Kidney epithelial cell (primary cell): ENCODE data around the gene RPL10. TPM values are rescaled to one million over a fixed set of nuclear protein-coding genes. Genes with fewer than 3 reads are reported as not detected.

Source experiments
- DNase-seq: peaks from one replicate; pipeline ENCODE4 v3.0.0-alpha.2; 2010; ENCODE audit warnings: low read depth
- H3K27me3 ChIP-seq: 2 replicates; pipeline ENCODE4 v1.6.0; 2011; ENCODE audit warnings: low read length; ENCODE audit not compliant: control insufficient read depth, insufficient read depth
- H3K36me3 ChIP-seq: 2 replicates; pipeline ENCODE4 v1.5.1; 2011; ENCODE audit warnings: low read length; ENCODE audit not compliant: control insufficient read depth, insufficient read depth
- H3K4me3 ChIP-seq: 2 replicates; pipeline ENCODE4 v1.5.1; 2011; ENCODE audit warnings: low read depth, mild to moderate bottlenecking, control low read depth, low read length
- total RNA-seq: library from RNA; depleted of rRNA; stranded (reverse); fragments of >200 nt; gene quantifications from 2 replicates; pipeline ENCODE4 v1.2.3, GENCODE V29; 2015
- TF ChIP-seq, protein P1 (sequence below): IDR thresholded peaks from 2 replicates; pipeline ENCODE4 v1.5.1; 2011; ENCODE audit warnings: mild to moderate bottlenecking, moderate library complexity, low read length, control low read depth, inconsistent platforms; ENCODE audit not compliant: insufficient read depth, poor library complexity, severe bottlenecking

Gene RPL10
- total RNA-seq, 1 donor from 2014 or later = 8,307 TPM

DNA sequence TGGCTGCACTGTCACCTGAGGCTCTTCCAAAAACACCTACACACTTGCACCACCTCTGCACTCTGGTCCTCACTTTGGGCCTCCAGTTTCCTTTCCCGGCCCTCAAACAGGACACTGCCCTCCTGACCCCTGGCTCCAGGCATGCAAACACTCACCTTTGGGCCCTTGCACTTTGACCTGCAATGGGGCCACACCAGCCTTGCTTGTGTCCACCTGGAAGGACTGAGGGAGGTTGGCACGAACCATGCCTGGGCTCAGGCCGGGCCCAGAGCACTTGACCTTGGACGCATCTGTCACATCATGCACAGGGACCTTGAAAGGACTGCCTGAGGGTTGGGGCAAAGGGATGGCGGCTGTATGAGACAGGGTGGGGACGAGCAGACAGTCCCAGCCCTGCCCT is 39.3 kb upstream of the RPL10 start:
- no peak for DNase-seq
- Histone ChIP-seq H3K4me3 (no peak overlapping the region), H3K36me3 (peaks cover 2% of the 10 kb centered on the region), H3K27me3 (no peaks in the 10 kb centered on the region)
- TF ChIP-seq, protein P1, sequence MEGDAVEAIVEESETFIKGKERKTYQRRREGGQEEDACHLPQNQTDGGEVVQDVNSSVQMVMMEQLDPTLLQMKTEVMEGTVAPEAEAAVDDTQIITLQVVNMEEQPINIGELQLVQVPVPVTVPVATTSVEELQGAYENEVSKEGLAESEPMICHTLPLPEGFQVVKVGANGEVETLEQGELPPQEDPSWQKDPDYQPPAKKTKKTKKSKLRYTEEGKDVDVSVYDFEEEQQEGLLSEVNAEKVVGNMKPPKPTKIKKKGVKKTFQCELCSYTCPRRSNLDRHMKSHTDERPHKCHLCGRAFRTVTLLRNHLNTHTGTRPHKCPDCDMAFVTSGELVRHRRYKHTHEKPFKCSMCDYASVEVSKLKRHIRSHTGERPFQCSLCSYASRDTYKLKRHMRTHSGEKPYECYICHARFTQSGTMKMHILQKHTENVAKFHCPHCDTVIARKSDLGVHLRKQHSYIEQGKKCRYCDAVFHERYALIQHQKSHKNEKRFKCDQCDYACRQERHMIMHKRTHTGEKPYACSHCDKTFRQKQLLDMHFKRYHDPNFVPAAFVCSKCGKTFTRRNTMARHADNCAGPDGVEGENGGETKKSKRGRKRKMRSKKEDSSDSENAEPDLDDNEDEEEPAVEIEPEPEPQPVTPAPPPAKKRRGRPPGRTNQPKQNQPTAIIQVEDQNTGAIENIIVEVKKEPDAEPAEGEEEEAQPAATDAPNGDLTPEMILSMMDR = no peak

DNA sequence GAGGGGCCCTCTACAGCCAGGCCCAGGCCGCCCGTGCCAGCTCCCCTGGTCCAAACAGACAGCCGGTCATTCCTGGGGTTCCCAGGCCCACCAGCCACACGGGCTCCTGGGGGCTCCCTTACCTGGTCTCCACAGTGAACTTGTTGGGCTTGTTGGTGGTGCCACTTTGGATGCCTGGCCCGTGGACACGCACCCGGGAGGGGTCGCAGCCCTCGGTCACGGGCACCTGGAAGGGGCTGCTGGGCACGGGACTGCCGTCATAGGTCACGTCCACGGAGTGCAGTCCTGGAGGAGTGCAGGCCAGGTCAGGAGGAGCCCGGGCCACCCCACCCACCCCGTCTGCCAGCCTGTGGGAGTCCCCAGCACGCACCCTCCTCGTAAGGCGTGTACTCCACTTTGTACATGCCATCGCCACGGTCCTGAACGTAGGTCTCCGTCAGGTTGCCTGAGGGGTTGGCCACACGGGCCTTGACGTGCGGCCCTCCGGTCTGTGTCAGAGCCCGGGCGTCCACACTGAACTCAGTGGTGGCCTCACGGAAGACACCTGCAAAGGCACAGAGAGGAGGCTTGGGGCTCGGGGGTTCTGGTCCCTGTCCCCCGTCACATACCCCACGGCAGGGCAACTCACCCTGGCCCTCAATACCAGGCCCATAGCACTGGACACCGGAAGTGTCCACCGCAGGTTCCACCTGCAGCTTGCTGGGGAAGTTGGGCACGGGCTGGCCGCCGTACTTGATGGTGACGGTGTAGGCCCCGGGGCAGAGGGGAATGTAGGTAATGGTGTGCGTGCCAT is 38.6 kb upstream of the RPL10 start:
- no peak for DNase-seq
- TF ChIP-seq, protein P1 = no peak
- H3K27me3 ChIP-seq = no peaks in the 10 kb centered on the region
- peaks cover 5% of the 10 kb centered on the region for H3K36me3 ChIP-seq
- no peak overlapping the region for H3K4me3 ChIP-seq

DNA sequence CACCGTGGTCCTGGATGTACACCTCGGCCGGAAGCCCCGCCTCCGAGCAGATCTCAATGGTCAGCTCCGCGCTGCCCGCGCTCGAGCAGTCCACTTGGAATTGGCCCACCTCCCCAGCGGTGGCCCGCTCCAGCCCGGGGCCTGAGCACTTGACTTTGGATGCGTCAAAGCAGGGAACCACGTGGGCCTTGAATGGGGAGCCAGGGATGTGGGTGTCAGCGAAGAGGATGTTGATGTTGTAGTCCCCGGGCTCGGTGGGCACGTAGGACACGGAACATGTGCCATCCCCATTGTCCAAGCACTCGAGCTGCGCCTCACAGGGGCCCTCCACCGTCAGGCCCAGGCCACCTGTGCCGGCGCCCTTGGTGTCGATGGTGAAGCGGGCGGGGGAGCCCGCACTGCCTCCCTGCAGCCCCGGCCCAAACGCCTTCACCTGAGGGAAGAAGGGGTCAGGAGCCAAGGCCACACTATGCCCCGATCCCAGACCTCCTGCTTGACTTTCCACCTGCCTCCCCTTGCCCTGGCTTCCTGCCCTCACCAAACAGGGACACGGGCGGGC is 37.9 kb upstream of the RPL10 start:
- DNase-seq = no peak
- Histone ChIP-seq H3K36me3 (peaks cover 5% of the 10 kb centered on the region), H3K4me3 (no peak overlapping the region), H3K27me3 (no peaks in the 10 kb centered on the region)
- TF ChIP-seq, protein P1 = no peak

DNA sequence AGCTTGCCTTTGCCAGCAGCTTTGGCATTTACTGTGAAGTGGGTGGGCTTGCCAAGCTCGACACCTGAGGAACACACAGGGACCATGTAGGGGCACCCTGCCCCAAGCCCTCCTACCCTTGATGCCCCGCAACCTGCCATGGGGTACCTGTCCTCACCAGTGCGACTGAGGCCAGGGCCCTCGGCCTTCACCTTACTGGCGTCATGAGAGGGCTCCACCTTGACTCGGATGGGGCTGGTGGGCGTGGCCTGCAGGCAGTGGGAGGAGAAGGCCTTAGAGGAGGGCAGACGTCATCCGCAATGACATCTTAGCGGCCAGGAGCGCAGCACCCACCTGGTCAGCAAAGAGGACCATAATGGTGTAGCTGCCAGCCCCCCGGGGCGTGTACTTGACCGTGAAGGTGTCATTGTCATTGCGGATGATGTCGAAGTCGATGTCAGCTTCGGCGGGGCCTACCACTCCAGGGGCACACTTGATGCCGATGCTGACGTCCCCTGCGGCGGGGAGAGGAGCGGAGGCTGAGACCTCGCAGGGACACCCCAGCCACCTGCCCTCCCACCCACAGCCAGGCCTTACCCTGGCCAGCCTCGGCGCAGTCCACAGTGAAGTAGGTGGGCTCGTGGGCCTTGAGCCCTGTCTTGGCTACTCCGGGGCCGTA is 36.0 kb upstream of the RPL10 start:
- Histone ChIP-seq H3K4me3 (no peak overlapping the region), H3K36me3 (peaks cover 6% of the 10 kb centered on the region), H3K27me3 (no peaks in the 10 kb centered on the region)
- TF ChIP-seq, protein P1 = no peak
- no peak for DNase-seq

DNA sequence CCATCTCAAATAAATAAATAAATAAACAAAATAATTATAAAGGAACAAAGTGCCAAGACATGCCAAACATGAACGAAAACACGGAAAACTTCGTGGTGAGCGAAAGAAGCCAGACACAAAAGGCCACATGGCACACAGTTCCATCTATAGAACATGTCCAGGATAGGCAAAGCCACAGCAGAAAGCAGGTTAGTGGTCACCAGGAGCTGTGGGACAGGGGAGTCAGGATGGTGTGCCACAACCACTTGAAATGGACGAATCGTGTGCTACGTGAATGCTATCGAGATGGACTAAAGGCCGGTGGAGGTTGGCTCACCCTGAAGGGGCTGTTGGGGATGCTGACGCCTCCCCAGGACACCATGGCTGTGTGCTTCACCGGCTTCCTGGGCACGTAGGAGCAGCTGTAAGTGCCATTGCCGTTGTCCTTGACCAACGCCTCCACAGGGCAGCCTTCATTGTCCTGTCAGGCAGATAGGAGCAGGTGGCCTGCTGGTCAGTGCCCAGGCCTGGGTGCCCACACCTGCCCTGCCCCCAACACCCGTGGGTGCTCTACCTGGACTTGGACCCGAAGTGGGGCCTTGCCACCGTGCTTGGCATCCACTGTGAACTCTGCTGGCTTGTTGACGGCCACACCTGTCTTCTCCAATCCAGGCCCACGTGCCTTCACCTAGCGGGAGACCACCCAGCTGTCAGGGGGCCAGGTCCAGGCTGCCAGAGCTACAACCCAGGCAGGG is 34.3 kb upstream of the RPL10 start:
- Histone ChIP-seq H3K36me3 (peaks cover 6% of the 10 kb centered on the region), H3K27me3 (no peaks in the 10 kb centered on the region), H3K4me3 (no peak overlapping the region)
- no peak for DNase-seq
- TF ChIP-seq, protein P1 = no peak
